Stimulated activated CD8-positive, alpha-beta memory T cell treated with anti-CD3 and anti-CD28 coated beads, Interleukin-2, amount 100 ng/mL, for 48 hours (primary cell): ENCODE measurements around the gene AAMP.
"Not testable (repeated sequence)": the region's sequence is repeated elsewhere in the genome, so short reads cannot be mapped to it uniquely, and the experiment has no call there.

Source experiments
- DNase-seq, 2 donors: peaks; one replicate each; pipeline ENCODE4 v3.0.0-alpha.2; 2020; ENCODE audit warnings: low read depth in 2 of 2

AAMP gene, protein sequence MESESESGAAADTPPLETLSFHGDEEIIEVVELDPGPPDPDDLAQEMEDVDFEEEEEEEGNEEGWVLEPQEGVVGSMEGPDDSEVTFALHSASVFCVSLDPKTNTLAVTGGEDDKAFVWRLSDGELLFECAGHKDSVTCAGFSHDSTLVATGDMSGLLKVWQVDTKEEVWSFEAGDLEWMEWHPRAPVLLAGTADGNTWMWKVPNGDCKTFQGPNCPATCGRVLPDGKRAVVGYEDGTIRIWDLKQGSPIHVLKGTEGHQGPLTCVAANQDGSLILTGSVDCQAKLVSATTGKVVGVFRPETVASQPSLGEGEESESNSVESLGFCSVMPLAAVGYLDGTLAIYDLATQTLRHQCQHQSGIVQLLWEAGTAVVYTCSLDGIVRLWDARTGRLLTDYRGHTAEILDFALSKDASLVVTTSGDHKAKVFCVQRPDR

DNA sequence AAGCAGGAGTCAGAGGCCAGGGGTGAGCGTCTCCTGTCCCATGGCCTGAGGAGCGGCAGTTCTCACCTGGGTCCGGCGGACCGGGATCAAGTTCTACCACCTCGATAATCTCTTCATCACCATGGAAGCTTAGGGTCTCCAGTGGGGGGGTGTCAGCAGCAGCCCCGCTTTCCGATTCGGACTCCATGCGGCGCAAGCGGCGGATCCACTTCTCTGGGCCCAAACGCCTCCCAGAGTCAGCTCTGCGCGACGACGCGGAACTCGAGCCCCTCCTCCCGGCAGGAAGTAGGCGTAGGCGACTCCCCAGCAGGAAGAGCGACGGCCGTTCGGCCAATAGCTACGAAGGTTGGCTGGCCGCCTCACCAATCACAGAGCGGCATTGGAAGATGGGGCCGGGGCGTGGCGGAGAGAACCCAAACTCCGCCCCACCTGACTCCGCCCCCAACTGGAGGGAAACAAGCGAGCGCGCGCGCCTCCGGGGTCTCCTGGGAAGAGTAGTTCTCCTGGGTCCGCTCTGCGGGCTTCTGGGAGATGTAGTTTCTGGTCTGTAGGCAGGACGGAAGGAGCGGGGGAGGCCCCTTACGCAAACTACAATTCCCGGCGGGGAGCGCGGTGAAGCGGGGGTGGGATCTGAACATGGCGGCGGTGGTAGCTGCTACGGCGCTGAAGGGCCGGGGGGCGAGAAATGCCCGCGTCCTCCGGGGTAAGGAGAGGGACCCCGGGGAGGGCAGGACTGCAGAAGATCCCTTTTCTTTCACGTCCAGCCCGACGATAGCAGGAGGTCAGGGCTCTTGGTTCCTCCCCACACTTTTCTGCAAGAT, at the start of gene AAMP, which contains the start of gene PNKD:
Gene AAMP (minus strand): TSS at position 238 of the 821 bp plus-strand sequence. CDS start 51 bp downstream, at position 187.
Gene PNKD (plus strand): TSS at position 620 of the 821 bp plus-strand sequence. CDS start 17 bp downstream, at position 637.
- peak; percentile 99 to 100 for DNase-seq

DNA sequence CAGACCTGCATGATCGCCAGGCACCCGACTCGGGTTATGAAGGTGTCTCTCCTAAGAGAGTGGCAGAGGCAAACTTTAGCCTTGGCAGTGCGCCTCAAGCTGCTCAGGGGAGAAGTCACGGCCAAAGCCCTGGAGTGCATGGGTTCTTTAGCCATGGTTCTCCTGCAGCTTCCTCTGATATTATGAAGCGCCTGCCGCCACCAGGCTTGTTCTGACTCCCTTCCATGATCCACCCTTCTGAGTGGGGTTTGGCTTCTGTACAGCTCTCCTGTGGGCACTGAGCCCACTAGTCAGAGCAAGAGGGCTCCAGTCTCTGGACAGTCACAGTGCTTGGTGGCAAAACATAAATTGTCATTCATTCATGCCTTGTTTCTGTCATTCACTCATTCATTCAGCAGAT, 48.3 kb upstream of the AAMP start:
- DNase-seq, result no peak

DNA sequence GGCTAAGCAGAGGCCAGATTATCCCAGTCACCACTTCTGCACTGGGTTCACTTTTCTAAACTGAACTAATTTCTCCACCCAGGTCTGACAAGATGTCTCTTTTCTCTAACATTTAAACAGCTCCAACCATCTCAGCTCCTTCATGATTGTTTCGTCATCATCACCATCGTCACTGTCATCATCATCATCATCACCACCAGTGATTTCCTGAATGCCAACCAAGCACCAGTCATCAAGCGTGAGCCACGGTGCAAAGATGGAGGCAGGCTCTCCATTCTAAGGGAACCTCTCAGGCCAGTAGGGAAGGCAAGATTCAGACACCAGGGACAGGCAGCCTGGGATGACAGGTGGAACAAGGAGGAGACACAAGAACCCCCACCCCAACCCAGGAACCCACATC, 47.9 kb upstream of the AAMP start:
- DNase-seq, result no peak

DNA sequence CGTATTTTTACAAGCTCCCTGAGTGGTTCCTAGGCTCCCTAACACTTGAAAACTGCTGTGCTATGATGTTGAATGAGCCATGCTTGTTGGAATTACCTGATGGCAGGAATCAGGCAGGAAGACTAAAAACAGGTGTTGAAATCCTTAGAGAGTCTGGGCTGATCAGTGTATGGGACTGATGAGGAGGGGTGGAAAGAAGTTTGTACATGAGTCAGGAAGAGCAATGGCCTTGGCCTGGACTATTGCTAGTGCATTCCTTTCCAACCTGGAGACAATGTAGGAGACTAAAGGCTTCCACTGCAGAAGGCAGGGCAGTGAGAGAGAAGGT, 47.3 kb upstream of the AAMP start:
- no peak for DNase-seq

DNA sequence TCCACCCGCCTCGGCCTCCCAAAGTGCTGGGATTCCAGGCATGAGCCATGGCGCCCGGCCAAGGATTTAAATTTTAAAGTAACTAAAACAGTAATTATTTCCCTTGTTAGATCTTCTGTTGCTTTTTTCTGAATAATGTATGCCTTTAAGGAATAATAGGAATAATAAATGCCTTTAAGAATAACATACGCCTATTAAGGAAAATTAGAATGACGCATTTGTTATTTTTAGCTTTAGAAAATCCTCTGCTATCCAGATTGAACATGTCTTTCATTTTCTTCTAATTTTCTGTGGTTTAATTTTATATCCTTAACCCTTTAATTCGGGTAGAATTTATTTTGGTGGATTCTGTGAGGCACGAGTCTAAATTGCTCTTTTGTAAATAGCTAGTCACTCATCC, 45.5 kb upstream of the AAMP start:
- no peak for DNase-seq

DNA sequence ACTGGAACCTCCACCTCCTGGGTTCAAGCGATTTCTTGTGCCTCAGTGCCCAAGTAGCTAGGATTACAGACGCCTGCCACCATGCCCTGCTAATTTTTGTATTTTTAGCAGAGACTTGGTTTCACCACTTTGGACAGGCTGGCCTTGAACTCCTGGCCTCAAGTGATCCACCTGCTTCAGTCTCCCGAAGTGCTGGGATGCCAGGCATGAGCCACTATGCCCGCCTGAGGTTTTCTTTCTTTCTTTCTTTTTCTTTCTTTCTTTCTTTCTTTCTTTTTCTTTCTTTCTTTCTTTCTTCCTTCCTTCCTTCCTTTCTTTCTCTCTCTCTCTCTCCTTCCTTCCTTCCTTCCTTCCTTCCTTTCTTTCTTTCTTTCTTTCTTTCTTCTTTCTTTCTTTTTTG, 44.8 kb upstream of the AAMP start:
- DNase-seq, result not testable (repeated sequence)

DNA sequence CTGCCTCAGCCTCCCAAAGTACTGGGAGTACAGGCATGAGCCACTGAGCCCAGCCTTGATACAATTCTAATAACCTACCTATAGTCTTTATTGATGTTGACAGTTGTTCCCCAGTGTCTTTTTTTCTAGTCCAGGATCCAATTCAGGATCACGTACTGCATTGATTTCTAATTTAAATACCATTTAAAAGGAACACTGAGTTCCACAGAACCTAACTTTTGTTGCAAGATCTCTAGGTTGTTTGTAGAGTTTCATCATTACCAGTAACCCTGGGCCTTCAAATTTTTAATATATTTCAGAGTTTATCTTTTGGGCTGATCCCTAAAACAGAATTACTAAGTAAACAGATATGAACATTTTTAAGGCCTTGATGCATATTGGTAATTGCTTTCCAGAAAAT, 43.4 kb upstream of the AAMP start:
- DNase-seq, result no peak

DNA sequence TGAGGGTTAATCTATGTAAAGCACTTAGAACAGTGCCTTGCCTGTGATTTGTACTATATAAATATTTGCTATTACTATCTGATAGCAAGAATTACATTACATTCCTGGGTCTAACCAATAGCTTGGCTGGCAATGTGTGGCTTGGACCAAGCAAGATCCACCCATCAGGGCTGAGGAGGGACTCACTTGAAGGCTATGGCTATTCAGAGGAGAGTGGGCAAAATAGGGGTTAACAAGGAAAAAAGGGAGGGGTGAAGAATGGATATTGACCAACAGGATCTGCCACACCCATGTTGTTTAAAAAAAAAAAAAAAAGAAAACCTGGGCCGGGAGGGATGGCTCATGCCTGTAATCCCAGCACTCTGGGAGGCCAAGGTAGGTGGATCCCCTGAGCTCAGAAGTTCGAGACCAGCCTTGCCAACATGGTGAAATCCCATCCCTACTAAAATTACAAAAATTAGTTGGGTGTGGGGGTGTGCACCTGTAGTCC, 42.4 kb upstream of the AAMP start:
- DNase-seq, result no peak

DNA sequence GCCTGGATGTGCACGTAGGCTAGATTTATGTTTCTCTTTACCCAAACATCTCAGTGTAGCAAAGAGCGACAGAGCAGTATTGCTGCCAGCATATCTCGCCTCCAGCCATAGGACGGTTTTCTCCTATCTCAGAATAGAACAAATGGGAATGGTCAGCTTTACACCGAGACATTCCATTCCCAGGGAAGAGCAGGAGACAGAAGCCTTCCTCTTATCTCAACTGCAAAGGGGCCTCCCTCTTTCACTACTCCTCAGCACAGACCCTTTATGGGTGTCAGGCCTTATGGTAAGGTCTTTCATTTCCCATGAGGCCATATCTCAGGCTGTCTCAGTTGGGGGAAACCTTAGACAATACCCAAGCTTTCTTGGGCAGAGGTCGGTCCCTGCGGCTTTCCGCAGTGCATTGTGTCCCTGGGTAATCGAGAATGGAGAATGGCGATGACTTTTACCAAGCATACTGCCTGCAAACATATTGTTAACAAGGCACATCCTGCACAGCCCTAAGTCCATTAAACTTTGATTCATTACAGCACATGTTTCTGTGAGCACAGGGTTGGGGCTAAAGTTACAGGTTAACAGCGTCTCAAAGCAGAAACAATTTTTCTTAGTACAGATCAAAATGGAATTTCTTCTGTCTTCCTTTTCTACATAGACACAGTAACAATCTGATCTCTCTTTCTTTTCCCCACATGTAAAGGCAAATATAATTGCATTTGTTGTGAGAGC, 41.8 kb upstream of the AAMP start:
- not testable (repeated sequence) for DNase-seq

DNA sequence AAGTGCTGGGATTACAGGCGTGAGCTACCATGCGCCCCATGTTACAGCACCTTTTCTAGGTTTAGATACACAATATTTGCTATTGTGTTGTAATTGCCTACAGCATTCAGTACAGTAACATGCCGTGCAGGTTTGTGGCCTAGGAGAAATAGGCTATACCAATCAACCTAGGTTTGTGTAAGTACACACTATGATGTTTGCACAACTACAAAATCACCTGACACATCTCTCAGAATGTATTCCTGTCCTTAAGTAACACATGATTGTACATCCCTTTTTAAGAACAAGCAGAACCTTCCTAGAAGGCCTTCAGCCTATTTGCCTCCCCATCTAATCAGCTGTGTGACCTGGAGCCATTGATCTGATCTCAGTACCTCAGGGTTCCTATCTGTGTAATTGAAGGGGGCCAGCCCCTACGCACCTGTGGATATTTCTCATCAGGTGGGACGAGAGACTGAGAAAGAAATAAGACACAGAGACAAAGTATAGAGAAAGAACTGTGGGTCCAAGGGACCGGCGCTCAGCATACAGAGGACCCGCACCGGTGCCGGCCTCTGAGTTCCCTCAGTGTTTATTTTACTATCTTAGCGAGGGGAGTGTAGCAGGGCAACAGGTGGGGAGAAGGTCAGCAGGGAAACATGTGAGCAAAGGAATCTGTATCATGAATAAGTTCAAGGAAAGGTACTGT, 41.1 kb upstream of the AAMP start:
- no peak for DNase-seq

DNA sequence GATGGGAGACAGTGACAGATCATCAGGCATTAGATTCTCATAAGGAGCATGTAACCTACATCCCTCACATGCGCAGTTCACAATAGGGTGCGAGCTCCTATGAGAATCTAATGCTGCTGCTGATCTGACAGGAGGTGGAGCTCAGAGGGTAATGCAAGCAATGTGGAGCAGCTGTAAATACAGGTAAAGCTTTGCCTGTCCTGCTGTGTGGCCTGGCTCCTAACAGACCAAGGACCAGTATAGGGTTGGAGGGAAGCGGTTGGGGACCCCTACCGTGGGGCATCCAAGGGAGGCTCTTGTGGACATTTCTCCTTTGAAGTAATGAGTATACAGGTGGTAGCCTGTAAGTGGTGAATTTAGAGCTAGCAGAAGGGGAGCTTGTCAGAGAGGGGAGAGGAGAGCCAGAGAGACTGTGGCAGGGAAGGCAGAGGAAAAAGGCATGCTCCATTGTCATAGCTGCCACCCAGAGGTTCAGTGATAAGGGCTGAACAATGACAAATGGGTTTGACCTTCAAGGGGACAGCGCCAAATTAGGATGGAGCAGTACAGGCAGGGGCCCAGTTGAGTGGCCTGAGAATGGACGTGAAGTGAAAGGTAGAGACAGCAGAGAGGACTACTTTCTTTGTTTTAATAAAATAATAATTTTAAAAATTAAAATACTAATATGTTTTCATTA, 37.6 kb upstream of the AAMP start:
- no peak for DNase-seq

DNA sequence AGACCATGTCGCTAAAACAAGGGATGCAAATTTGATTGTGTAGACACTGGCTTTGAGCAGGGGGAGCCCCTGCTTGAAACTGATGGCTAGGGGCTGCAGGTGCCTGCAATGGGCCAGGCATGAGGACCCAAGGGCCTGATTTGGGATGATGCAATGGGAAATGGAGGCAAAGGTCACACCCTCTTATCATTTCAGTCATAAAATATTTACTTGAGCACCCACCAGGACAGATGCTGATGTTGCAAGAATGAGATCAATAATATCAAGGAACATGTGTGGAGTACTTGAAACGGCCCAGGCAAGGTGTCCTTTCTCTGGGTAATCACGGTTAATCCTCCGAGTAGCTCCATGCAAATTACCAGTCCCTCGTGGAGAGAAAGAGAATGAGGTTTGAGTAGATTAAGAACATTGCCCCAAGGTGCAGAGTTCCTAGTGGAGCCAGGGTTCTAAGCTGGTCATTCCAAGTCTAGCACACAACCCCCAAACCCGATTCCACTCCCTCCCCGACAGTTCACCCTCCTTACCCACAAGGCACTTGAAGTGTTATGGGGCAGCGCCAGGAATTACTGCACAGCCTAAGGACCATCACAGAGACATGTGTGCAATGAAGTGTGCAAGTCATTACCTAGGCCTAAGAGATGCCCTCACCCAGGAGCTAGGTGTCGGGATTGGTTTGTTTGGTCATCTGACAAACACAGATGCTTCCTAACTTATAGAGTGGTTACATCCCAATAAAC, 36.4 kb upstream of the AAMP start:
- no peak for DNase-seq

DNA sequence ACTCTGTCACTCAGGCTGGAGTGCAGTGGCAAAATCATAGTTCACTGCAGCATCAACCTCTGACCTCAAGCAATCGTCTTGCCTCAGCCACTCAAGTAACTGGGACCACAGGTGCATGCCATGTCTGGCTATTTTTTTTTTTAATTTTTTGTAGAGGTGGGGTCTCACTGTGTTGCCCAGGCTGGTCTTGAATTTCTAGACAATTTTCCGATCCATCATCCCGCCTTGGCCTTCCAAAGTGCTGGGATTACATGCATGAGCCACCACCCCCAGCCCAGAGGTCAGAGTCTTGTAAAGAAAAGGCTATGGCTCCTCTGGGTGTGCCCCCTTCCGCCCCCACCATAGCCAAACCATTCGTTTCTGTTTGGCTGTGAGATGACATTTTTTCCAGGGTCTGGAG, 35.4 kb upstream of the AAMP start:
- no peak for DNase-seq

DNA sequence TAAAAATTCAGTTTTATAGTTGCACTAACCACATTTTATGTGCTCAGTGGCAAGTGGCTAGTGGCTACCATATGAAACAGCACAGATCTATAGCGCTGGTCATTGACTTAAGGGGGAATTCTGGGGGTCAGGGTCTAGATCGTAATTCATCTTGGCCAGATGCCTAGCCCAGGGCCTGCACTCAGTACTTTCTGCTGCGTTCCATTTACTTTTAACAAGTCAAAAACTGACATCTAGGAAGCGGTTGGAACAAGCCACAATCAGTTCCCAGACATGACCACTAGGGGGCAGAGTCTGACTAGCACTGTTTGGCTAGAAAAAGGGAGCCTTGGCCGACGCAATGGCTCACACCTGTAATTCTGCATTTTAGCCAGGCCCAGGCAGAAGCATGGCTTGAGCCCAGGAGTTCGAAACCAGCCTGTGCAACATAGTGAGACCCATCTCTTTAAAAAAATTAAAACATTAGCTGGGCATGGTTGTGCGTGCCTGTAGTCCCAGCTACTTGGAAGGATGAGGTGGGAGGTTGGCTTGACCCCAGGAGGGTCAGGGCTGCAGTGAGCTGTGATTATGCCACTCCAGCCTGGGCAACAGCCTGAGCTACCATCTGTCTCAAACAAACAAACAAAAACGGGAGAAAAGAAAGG, 31.4 kb upstream of the AAMP start:
- DNase-seq, result peak; percentile 66 to 84

DNA sequence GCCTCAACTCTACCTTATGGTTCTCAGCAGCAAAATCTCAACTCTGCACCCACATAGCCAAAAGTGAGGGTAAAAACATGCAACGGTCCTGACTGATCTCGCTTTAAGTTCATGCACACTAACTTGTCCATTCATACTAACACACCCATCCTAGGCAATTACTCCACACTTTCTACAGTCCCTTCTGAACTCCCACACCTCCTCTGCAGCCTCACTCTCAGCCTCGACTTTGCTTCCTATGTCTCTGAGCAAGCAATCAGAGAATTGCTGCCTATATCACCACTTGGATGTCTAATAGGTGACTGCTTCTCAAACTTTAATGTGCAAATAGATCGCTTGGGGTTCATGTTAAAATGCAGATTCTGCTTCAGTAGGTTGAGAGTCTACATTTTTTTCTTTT, 30.2 kb upstream of the AAMP start:
- DNase-seq, result no peak

DNA sequence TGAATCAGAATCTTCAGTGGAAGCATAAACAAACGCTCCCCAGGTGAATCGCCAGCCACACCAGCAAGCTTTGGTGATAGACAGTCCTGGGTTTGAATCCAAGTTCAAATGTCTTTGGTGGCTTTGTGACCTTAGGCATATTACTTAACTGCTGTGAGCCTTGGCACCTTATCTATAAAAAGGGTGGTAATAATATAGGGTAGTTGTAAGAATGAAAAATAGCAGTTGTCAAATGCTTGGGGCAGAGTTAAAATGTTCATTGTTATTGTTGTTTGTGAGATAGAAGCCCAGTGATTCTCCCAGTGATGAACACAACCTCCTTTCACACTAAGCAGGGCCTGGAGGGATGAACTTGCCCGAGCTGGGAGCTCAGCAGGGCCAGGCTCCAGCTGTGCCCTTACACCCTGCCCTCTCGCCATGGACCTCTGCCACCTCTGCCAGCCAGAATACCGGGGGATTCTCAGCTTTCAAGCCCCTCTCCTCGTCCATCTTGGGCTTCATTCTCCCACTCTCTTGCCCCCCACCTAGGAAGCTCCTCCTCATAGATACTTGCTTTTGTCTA, 28.5 kb upstream of the AAMP start:
- no peak for DNase-seq

DNA sequence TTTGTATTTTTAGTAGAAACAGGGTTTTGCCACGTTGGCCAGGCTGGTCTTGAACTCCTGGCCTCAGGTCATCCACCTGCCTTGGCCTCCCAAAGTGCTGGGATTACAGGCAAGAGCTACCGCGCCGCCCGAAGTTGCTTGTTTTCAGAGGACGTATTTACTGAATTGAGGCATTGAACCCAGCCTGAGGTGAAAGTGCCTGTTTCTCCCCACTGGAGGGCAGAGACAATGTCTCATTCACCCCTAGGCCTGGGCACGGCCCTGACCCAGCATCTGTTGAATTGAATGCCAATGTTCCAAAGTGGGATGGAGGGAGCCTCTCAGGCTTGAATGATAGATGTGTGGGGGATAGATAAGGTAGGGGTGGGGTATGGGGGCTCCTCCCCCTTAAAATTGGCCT, 26.9 kb upstream of the AAMP start:
- DNase-seq, result no peak

DNA sequence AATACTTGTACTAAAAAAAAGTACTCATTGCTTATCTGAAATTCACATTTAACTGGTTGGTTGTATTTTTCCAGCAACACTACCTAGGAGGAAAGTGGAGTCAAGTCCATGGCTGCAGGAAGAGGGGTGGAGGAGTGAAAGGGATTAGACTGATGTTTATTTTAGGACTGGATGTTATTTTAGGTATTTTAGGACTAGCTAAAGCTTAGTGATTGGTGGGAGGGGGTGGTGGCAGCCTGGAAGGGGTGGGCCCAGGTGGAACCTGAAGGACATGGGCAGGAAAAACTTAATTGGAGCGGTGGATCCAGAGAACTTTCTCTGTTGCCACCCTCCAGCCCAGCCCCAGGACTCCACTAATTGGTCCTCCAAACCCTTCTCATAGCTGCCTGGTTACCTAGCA, 26.3 kb upstream of the AAMP start:
- DNase-seq, result no peak

DNA sequence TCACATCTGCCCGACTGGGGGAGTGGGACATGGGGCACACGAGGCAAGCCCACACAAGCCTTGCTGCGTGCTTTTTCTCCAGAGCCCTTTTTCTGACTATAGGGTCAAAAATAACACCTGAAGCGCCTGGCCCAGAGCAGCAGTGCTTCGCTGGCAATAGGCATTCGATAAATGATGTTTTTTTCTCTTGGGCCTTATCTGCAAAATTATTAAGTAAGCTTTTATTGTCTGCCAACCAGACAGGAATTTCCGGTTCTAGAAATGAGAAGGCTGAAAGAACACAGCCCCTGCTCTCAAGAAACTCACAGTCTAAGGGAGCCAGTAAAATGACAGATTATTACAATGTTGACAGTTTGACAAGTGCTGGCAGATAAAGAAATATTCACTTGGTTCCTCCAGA, 25.1 kb upstream of the AAMP start:
- no peak for DNase-seq
